ENCODE data around the gene NR3C2.

- TF ChIP-seq POLR2AphosphoS5 (IDR thresholded peaks at IDR 0.05; ENCODE audit: borderline replicate concordance, low read depth, low read length) (no peak), EZH2 (IDR thresholded peaks at IDR 0.05) (no peak), FOXP2 (optimal IDR thresholded peaks at IDR 0.05; ENCODE audit: control extremely low read depth, extremely low read length, insufficient read depth) (no peak)
Measured at GRCh38 chr4:148359769-148360168, 82.4 kb downstream of the NR3C2 start.
